Vagina (tissue), 2 donors: ENCODE results near the gene MYDGF.

Experiments
- POLR2AphosphoS5 ChIP-seq, 2 donors: sonication (generic); formaldehyde crosslinking; IDR thresholded peaks; one replicate each; pipeline ENCODE4 v1.9.0; 2017; ENCODE audit warnings: antibody characterized with exemption in 2 of 2, mild to moderate bottlenecking in 2 of 2, low read depth in 1 of 2; ENCODE audit not compliant: insufficient read depth in 1 of 2
- TF ChIP-seq, protein P1 (sequence below), 3 experiments: fragments of 450-650 bp in 2 of 3; fragments of 200-600 bp in 1 of 3; sonication (generic) in 1 of 3; IDR thresholded peaks; one replicate each; pipeline ENCODE4 v1.5.1; 2017 to 2019; ENCODE audit warnings: antibody characterized with exemption in 3 of 3, mild to moderate bottlenecking in 2 of 3, moderate library complexity in 2 of 3

DNA sequence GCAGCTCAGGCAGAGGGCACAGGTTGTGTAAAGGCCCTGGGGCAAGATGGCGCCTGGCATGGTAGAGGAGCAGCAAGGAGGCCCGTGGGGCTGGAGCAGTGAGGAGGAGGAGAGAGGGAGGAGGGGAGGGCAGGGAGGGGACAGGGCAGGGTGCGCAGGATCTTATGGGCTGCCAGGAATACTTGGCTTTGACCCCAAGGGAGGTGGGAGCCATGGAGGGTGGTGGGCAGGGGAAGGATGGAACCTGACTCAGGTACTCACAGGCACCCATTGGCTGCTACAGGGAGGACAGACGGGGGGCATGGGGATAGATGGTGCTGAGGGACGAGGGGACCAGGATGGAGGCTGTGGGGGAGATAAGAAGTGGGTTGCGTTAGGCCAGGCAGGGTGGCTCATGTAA is 27.5 kb downstream of the MYDGF start:
- TF ChIP-seq, protein P1, sequence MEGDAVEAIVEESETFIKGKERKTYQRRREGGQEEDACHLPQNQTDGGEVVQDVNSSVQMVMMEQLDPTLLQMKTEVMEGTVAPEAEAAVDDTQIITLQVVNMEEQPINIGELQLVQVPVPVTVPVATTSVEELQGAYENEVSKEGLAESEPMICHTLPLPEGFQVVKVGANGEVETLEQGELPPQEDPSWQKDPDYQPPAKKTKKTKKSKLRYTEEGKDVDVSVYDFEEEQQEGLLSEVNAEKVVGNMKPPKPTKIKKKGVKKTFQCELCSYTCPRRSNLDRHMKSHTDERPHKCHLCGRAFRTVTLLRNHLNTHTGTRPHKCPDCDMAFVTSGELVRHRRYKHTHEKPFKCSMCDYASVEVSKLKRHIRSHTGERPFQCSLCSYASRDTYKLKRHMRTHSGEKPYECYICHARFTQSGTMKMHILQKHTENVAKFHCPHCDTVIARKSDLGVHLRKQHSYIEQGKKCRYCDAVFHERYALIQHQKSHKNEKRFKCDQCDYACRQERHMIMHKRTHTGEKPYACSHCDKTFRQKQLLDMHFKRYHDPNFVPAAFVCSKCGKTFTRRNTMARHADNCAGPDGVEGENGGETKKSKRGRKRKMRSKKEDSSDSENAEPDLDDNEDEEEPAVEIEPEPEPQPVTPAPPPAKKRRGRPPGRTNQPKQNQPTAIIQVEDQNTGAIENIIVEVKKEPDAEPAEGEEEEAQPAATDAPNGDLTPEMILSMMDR (IDR thresholded peaks at IDR 0.05), result no peak
- TF ChIP-seq POLR2AphosphoS5 (IDR thresholded peaks at IDR 0.05; ENCODE audit: insufficient read depth in 1 of 2, low read depth in 1 of 2), result no peak
